ENCODE measurements around the gene MIGA2.

The MIGA2 gene

DNA sequence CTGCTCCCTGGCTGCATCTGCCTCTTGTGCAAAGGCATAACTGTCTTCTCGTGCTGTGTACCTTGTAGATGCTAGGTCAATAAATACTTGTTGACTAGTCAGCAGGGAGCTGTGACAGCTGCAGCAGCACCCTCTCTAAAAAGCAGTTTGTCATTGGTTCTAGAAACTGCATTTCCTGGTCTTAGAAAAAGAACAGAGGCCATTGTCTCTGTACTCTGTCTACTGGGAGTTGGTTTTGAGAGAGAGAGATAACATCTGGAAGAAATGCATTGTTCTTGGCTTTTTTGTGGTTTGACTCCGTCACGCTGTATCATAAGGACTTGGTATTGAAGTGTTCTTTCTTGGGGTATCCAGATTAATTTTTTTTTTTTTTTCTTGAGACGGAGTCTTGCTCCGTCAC is 40.6 kb upstream of the MIGA2 start:
- no peak for DNase-seq (ENCODE audit: low read depth in 1 of 2, low spot score in 1 of 2)
- Histone ChIP-seq H3K27me3 (ENCODE audit: insufficient read depth, poor library complexity, severe bottlenecking) (no peaks in the 10 kb centered on the region), H3K27ac (replicated peaks) (no peak overlapping the region), H3K4me3 (replicated peaks; ENCODE audit: insufficient read depth, low read length) (no peak overlapping the region)
- TF ChIP-seq GABPA (IDR thresholded peaks at IDR 0.05; ENCODE audit: low read depth), result no peak
- TF ChIP-seq REST (IDR thresholded peaks at IDR 0.05; ENCODE audit: insufficient replicate concordance, low read depth), result no peak
- no peak for TF ChIP-seq POLR2AphosphoS5 (IDR thresholded peaks at IDR 0.05; ENCODE audit: low read depth)
- no peak for TF ChIP-seq SPI1 (IDR thresholded peaks at IDR 0.05; ENCODE audit: borderline replicate concordance, low read depth)
- TF ChIP-seq, protein P1, sequence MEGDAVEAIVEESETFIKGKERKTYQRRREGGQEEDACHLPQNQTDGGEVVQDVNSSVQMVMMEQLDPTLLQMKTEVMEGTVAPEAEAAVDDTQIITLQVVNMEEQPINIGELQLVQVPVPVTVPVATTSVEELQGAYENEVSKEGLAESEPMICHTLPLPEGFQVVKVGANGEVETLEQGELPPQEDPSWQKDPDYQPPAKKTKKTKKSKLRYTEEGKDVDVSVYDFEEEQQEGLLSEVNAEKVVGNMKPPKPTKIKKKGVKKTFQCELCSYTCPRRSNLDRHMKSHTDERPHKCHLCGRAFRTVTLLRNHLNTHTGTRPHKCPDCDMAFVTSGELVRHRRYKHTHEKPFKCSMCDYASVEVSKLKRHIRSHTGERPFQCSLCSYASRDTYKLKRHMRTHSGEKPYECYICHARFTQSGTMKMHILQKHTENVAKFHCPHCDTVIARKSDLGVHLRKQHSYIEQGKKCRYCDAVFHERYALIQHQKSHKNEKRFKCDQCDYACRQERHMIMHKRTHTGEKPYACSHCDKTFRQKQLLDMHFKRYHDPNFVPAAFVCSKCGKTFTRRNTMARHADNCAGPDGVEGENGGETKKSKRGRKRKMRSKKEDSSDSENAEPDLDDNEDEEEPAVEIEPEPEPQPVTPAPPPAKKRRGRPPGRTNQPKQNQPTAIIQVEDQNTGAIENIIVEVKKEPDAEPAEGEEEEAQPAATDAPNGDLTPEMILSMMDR (IDR thresholded peaks at IDR 0.05; ENCODE audit: insufficient read depth, low read length), result no peak

GRCh38 chr9:128998462-128998861 is 38.0 kb upstream of the MIGA2 start:
- Histone ChIP-seq H3K27ac (replicated peaks) (no peak overlapping the region), H3K4me3 (replicated peaks; ENCODE audit: insufficient read depth, low read length) (no peak overlapping the region), H3K27me3 (ENCODE audit: insufficient read depth, poor library complexity, severe bottlenecking) (no peaks in the 10 kb centered on the region)
- DNase-seq (ENCODE audit: low read depth in 1 of 2, low spot score in 1 of 2), result no peak
- TF ChIP-seq POLR2AphosphoS5 (IDR thresholded peaks at IDR 0.05; ENCODE audit: low read depth), result no peak
- no peak for TF ChIP-seq SPI1 (IDR thresholded peaks at IDR 0.05; ENCODE audit: borderline replicate concordance, low read depth)
- TF ChIP-seq, protein P1 (IDR thresholded peaks at IDR 0.05; ENCODE audit: insufficient read depth, low read length), result no peak
- TF ChIP-seq REST (IDR thresholded peaks at IDR 0.05; ENCODE audit: insufficient replicate concordance, low read depth), result no peak
- no peak for TF ChIP-seq GABPA (IDR thresholded peaks at IDR 0.05; ENCODE audit: low read depth)

- peak in 1 of 2 experiments; percentile 12 for DNase-seq (ENCODE audit: low read depth in 1 of 2, low spot score in 1 of 2)
- TF ChIP-seq, protein P1 (IDR thresholded peaks at IDR 0.05; ENCODE audit: insufficient read depth, low read length), result no peak
- TF ChIP-seq POLR2AphosphoS5 (IDR thresholded peaks at IDR 0.05; ENCODE audit: low read depth), result no peak
- TF ChIP-seq SPI1 (IDR thresholded peaks at IDR 0.05; ENCODE audit: borderline replicate concordance, low read depth), result no peak
- no peak for TF ChIP-seq GABPA (IDR thresholded peaks at IDR 0.05; ENCODE audit: low read depth)
- no peak for TF ChIP-seq REST (IDR thresholded peaks at IDR 0.05; ENCODE audit: insufficient replicate concordance, low read depth)
- H3K27me3 ChIP-seq (ENCODE audit: insufficient read depth, poor library complexity, severe bottlenecking), result no peaks in the 10 kb centered on the region
- no peak overlapping the region for H3K4me3 ChIP-seq (replicated peaks; ENCODE audit: insufficient read depth, low read length)
- no peak overlapping the region for H3K27ac ChIP-seq (replicated peaks)
Observed at GRCh38 chr9:128999581-129000206, 36.7 kb upstream of the MIGA2 start.

Data from HL-60 (cell line).